ENCODE measurements around the gene PC.

DNA sequence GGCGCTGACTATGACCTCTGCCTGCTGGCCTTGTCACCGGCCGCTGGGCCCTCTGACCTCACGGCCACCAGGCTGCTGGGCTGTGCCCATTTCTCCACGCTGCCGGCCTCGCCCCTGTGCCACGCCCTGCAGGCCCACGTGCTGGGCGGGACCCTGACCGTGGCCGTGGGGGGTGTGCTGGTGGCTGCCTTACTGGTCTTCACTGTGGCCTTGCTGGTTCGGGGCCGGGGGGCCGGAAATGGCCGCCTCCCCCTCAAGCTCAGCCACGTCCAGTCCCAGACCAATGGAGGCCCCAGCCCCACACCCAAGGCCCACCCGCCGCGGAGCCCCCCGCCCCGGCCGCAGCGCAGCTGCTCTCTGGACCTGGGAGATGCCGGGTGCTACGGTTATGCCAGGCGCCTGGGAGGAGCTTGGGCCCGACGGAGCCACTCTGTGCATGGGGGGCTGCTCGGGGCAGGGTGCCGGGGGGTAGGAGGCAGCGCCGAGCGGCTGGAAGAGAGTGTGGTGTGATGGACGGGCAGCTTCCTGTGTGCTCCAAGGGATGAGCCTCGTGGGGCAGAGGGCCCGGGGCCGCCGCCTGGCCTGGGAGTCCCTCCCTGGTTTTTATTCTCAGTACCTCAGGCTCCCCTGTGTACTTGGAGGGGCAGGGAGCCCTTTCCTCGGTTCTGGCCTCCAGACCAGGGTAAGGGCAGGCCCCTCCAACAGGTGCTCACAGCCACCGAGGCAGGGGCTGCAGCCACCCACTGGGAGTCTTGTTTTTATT is 98.3 kb downstream of the PC start:
- TF ChIP-seq, protein P1, sequence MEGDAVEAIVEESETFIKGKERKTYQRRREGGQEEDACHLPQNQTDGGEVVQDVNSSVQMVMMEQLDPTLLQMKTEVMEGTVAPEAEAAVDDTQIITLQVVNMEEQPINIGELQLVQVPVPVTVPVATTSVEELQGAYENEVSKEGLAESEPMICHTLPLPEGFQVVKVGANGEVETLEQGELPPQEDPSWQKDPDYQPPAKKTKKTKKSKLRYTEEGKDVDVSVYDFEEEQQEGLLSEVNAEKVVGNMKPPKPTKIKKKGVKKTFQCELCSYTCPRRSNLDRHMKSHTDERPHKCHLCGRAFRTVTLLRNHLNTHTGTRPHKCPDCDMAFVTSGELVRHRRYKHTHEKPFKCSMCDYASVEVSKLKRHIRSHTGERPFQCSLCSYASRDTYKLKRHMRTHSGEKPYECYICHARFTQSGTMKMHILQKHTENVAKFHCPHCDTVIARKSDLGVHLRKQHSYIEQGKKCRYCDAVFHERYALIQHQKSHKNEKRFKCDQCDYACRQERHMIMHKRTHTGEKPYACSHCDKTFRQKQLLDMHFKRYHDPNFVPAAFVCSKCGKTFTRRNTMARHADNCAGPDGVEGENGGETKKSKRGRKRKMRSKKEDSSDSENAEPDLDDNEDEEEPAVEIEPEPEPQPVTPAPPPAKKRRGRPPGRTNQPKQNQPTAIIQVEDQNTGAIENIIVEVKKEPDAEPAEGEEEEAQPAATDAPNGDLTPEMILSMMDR (IDR thresholded peaks at IDR 0.05; ENCODE audit: poor library complexity) = no peak
- TF ChIP-seq EZH2 (IDR thresholded peaks at IDR 0.05; ENCODE audit: borderline replicate concordance) (no peak), EZH2phosphoT487 (IDR thresholded peaks at IDR 0.05; ENCODE audit: low read depth, severe bottlenecking, unreplicated experiment) (no peak)

Data from hepatocyte (in vitro differentiated cells).